ENCODE data around the gene AEBP1.

AEBP1 gene

GRCh38 chr7:44155191-44156185, 51.3 kb downstream of the AEBP1 start:
- no peak for DNase-seq (ENCODE audit: low spot score)

GRCh38 chr7:44156453-44157010, 52.4 kb downstream of the AEBP1 start:
- DNase-seq (ENCODE audit: low spot score): no peak

GRCh38 chr7:44157116-44158080, 53.3 kb downstream of the AEBP1 start:
- no peak for DNase-seq (ENCODE audit: low spot score)

- DNase-seq (ENCODE audit: low spot score): no peak
These were observed 54.1 kb downstream of the AEBP1 start for GRCh38 chr7:44158096-44158872.

GRCh38 chr7:44158873-44159631, 54.9 kb downstream of the AEBP1 start:
- DNase-seq (ENCODE audit: low spot score): peak; percentile 54

- DNase-seq (ENCODE audit: low spot score): no peak
These were observed 55.9 kb downstream of the AEBP1 start for GRCh38 chr7:44159824-44160630.

GRCh38 chr7:44161371-44161770, 57.2 kb downstream of the AEBP1 start:
- no peak for DNase-seq (ENCODE audit: low spot score)

- no peak for DNase-seq (ENCODE audit: low spot score)
These were observed 58.0 kb downstream of the AEBP1 start for GRCh38 chr7:44162179-44162578.

- DNase-seq (ENCODE audit: low spot score): no peak
These were observed 58.7 kb downstream of the AEBP1 start for GRCh38 chr7:44162785-44163395.

GRCh38 chr7:44163591-44163990, 59.4 kb downstream of the AEBP1 start:
- DNase-seq (ENCODE audit: low spot score): no peak

Data from globus pallidus (tissue), 1 donor.